CD4-positive, alpha-beta memory T cell (primary cell): Measurements from ENCODE around the gene FLAD1. TPM values are rescaled to one million over a fixed set of nuclear protein-coding genes. Genes with fewer than 3 reads are reported as not detected.
A peak's percentile ranks its signal among the peaks of the same experiment; 100 is the strongest.

Source experiments
- CTCF ChIA-PET: fragments of 350-600 bp; sonication (Branson Sonifier 250); formaldehyde crosslinking; loops from one replicate; lab custom pipeline; 2021; ENCODE audit warnings: inconsistent platforms; ENCODE audit not compliant: partially characterized antibody; lab: Charles Lee
- POLR2A ChIA-PET: fragments of 350-600 bp; sonication (Branson Sonifier 250); formaldehyde crosslinking; loops from one replicate; lab custom pipeline; 2021; ENCODE audit not compliant: partially characterized antibody; lab: Charles Lee
- DNase-seq, 5 donors: peaks; one replicate each; pipeline versions ENCODE4 v3.0.0 to v3.0.0-alpha.2; 2020 to 2022; ENCODE audit warnings: mixed read lengths in 1 of 5
- H3K27ac ChIP-seq: one replicate; pipeline ENCODE4 v1.7.0; 2013; ENCODE audit warnings: low read depth, low read length
- H3K27me3 ChIP-seq: 2 replicates; pipeline ENCODE4 v1.7.0; 2013; ENCODE audit warnings: mild to moderate bottlenecking, low read length, moderate library complexity; ENCODE audit not compliant: insufficient read depth
- H3K36me3 ChIP-seq: 2 replicates; pipeline ENCODE4 v1.7.0; 2013; ENCODE audit warnings: mild to moderate bottlenecking, low read length, moderate library complexity; ENCODE audit not compliant: insufficient read depth
- H3K4me1 ChIP-seq: 2 replicates; pipeline ENCODE4 v1.7.0; 2013; ENCODE audit warnings: mild to moderate bottlenecking, low read length, moderate library complexity; ENCODE audit not compliant: insufficient read depth
- H3K4me3 ChIP-seq, 2 donors: one replicate each; pipeline ENCODE4 v1.7.0; 2013; ENCODE audit warnings: low read length in 2 of 2, mild to moderate bottlenecking in 1 of 2
- H3K9me3 ChIP-seq, 2 donors: one replicate each; pipeline ENCODE4 v1.7.0; 2013; ENCODE audit warnings: low read length in 2 of 2, control low read depth in 1 of 2; ENCODE audit not compliant: control insufficient read depth in 1 of 2
- H3K27ac Mint-ChIP-seq, 7 donors: one replicate each; pipeline ENCODE4 v1.8.0; 2020 to 2021; ENCODE audit warnings: mixed read lengths in 7 of 7, mild to moderate bottlenecking in 6 of 7, inconsistent platforms in 3 of 7, moderate library complexity in 3 of 7
- H3K27me3 Mint-ChIP-seq, 2 donors: one replicate each; pipeline ENCODE4 v1.8.0; 2020 to 2021; ENCODE audit warnings: mixed read lengths in 2 of 2
- H3K36me3 Mint-ChIP-seq, 2 donors: one replicate each; pipeline ENCODE4 v1.8.0; 2020 to 2021; ENCODE audit warnings: mixed read lengths in 2 of 2, inconsistent platforms in 1 of 2, mild to moderate bottlenecking in 1 of 2
- H3K4me1 Mint-ChIP-seq, 4 donors: one replicate each; pipeline ENCODE4 v1.8.0; 2020 to 2021; ENCODE audit warnings: mixed read lengths in 4 of 4, mild to moderate bottlenecking in 1 of 4
- H3K4me3 Mint-ChIP-seq, 8 donors: one replicate each; pipeline ENCODE4 v1.8.0; 2020 to 2021; ENCODE audit warnings: mixed read lengths in 8 of 8, mild to moderate bottlenecking in 7 of 8, moderate library complexity in 6 of 8, inconsistent platforms in 3 of 8
- H3K9me3 Mint-ChIP-seq, 8 donors: one replicate each; pipeline ENCODE4 v1.8.0; 2020 to 2021; ENCODE audit warnings: mixed read lengths in 8 of 8, mild to moderate bottlenecking in 5 of 8, inconsistent platforms in 3 of 8, moderate library complexity in 1 of 8
- intact Hi-C: fragments of 100-400 bp; cut with micrococcal nuclease; formaldehyde crosslinking; loops from one replicate; pipeline ENCODE4 v1.15.1; 2023
- polyA plus RNA-seq, 2 donors: library from polyadenylated mRNA; unstranded; fragments of 300-500 nt; fragmentation: Illumina TruSeq; gene quantifications; one replicate each; pipeline ENCODE4 v1.2.3, GENCODE V29; 2021
- total RNA-seq, 2 experiments: library from RNA; stranded (reverse); gene quantifications; one replicate each; pipeline ENCODE4 v1.2.3, GENCODE V29; 2021

FLAD1 gene
- total and polyA plus RNA-seq, 4 experiments from 2014 or later = 48.9 to 75.9 (median 54.5) TPM

DNA sequence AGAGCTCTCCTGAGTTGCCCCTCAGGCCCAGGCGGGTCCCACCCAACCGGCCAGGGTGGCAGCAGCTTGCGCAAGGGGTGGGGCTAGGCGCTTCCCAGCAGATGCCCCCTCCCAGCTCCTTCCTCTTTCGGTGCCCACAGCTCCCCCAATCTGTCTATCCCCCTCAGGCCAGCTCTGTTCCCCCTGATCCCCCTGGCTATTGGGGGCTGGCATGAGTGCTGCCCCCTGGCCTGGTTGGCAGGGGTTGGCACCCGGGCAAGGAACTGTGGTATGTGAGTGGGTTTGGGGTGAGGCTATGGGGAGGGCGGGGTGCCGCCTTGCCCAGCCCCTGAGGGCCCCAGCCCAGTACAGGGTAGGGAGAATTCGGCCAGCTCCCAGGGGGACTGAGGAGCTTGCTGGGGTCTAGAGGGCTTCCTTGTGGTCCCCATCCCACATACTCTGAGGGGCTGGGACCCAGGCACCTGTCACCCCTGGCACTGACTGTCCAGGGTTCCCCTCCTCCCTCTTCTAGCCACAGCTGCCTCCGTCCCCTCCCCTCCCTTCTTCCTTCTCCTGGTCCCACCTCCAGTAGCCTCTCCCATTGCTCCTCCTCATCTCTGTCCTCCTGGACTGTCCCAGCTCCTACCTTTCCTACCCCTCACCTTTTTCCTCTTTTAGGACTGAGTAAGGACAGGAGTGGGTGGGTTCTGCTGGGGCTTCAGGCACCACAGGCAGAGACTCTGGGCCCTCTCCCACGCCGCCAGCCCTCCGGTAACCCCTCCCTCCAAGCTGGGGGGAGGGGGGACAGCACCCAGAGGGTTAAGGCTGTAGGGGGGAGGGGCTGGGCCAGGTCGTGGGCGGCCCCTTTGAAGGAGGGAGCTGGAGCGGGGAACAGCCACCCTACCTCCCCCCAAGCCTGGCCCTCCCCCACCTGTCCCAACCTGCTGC, 25.1 kb downstream of the FLAD1 start:
- peaks cover 41 to 96% (median 58%) of the 10 kb centered on the region in 4 donors for H3K4me1 Mint-ChIP-seq
- Histone ChIP-seq H3K36me3 (no peaks in the 10 kb centered on the region), H3K4me1 (peaks cover 86% of the 10 kb centered on the region), H3K4me3 (peak overlapping the region; percentile 76 to 85), H3K9me3 (no peaks in the 10 kb centered on the region), H3K27ac (peak overlapping the region; percentile 86), H3K27me3 (no peaks in the 10 kb centered on the region)
- intact Hi-C loops = no loop called here
- H3K4me3 Mint-ChIP-seq = peak overlapping the region; percentile 90 to 98 (median 96)
- H3K36me3 Mint-ChIP-seq = peaks cover 0 to 30% of the 10 kb centered on the region in 2 donors
- H3K9me3 Mint-ChIP-seq = peaks cover 0 to 3% (median 0%) of the 10 kb centered on the region in 8 donors
- peak in 2 of 5 donors; percentile 20 to 59 for DNase-seq
- CTCF ChIA-PET = interaction anchor here (0.9 to 18.7 kb wide), 6 partner anchors 9 to 448 kb away, joined by 3 to 381 read pairs (median 4); partner anchors contain the start of genes LENEP, PBXIP1 and ZBTB7B
- no peaks in the 10 kb centered on the region for H3K27me3 Mint-ChIP-seq
- POLR2A ChIA-PET = interaction anchor here (0.7 to 38.9 kb wide), 10 partner anchors 7 to 72 kb away, joined by 3 to 1543 read pairs (median 7); partner anchors contain the start of genes ADAM15, CKS1B, FLAD1 and LENEP
- peak overlapping the region; percentile 80 to 96 (median 93) for H3K27ac Mint-ChIP-seq

DNA sequence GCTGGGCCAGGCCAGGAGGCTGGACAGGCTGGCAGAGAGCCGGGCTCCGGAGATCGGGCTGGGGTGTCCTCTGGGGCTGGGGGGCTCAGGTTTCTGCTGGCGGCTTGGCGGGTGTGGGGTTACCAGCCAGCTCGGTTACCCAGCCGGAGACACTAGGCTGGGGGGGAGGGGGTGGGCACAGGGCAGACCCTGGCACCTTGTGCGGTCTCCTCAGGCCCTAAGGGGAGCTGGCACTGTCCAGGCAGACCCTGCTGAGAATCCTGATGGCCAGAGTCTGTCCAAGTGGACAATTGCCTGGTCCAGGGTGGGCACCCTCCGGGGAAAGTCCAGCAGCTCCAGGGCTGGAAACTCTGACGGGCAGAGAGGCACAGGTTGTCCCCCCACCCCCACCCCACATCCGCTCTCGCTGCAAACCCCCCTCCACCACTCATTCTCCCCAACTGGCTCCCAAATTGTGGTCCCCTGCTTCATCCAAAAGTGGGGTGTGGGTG, 26.1 kb downstream of the FLAD1 start:
- H3K27ac ChIP-seq = peak overlapping the region; percentile 86
- H3K4me1 Mint-ChIP-seq = peaks cover 48 to 97% (median 64%) of the 10 kb centered on the region in 4 donors
- CTCF ChIA-PET = interaction anchor here (0.9 to 18.7 kb wide), 2 partner anchors 10 to 449 kb away, joined by 3 to 381 read pairs; partner anchors contain the start of genes LENEP and ZBTB7B
- intact Hi-C loops = no loop called here
- H3K4me3 Mint-ChIP-seq = peak overlapping the region; percentile 90 to 98 (median 96)
- DNase-seq = peak in 2 of 5 donors; percentile 30 to 64
- peak overlapping the region; percentile 90 to 96 (median 94) for H3K27ac Mint-ChIP-seq
- no peaks in the 10 kb centered on the region for H3K27me3 Mint-ChIP-seq
- H3K4me1 ChIP-seq = peaks cover 91% of the 10 kb centered on the region
- POLR2A ChIA-PET = interaction anchor here (1.1 to 38.9 kb wide), 8 partner anchors 8 to 1042 kb away, joined by 3 to 1543 read pairs (median 14); partner anchors contain the start of genes CKS1B, FLAD1, LENEP and PBXIP1
- H3K9me3 Mint-ChIP-seq = peaks cover 0 to 3% (median 0%) of the 10 kb centered on the region in 8 donors
- H3K27me3 ChIP-seq = no peaks in the 10 kb centered on the region
- peaks cover 2 to 35% of the 10 kb centered on the region in 2 donors for H3K36me3 Mint-ChIP-seq
- H3K9me3 ChIP-seq = no peaks in the 10 kb centered on the region
- peak overlapping the region; percentile 76 to 85 for H3K4me3 ChIP-seq
- no peaks in the 10 kb centered on the region for H3K36me3 ChIP-seq

DNA sequence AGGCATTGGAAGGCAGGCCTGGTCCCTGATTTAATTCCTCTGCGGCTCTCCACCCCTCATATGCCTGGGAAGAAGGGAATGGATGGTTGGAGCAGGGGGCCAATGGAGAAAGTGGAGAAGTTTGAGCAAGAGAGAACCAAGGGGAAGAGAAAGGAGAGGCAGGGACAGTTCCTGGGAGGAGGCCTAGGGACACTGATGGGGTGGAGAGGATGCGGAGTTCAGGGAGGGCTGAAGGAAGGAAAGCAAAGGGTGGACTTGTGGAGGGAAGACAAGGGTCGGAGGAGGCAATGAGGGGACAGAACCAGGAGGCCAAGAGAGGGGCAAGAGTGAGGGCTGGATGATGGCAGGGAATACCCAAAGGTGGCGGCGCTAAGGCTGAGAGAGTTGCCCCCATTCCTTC, 26.6 kb downstream of the FLAD1 start:
- H3K27ac ChIP-seq = peak overlapping the region; percentile 86
- no peaks in the 10 kb centered on the region for H3K9me3 ChIP-seq
- Mint-ChIP-seq H3K36me3 (peaks cover 4 to 30% of the 10 kb centered on the region in 2 donors), H3K4me1 (peaks cover 45 to 97% (median 63%) of the 10 kb centered on the region in 4 donors), H3K4me3 (peak overlapping the region; percentile 90 to 98 (median 96)), H3K27me3 (no peaks in the 10 kb centered on the region), H3K27ac (peak overlapping the region; percentile 90 to 96 (median 93)), H3K9me3 (peaks cover 0 to 3% (median 0%) of the 10 kb centered on the region in 8 donors)
- intact Hi-C loops = loop anchor here (1.0 kb wide), 1 partner anchor 7 kb away; the partner anchor contains the start of gene ZBTB7B
- ChIA-PET CTCF (interaction anchor here (18.7 kb wide), 1 partner anchor 11 kb away, joined by 381 read pairs; the partner anchor contains the start of genes LENEP and ZBTB7B), POLR2A (interaction anchor here (0.6 to 38.9 kb wide), 9 partner anchors 7 to 1043 kb away, joined by 3 to 1543 read pairs (median 4); partner anchors contain the start of genes CKS1B, FLAD1, KRTCAP2 and LENEP)
- no peaks in the 10 kb centered on the region for H3K36me3 ChIP-seq
- peaks cover 91% of the 10 kb centered on the region for H3K4me1 ChIP-seq
- H3K4me3 ChIP-seq = peak overlapping the region; percentile 76 to 85
- DNase-seq = peak in 1 of 5 donors; percentile 32
- H3K27me3 ChIP-seq = no peaks in the 10 kb centered on the region

DNA sequence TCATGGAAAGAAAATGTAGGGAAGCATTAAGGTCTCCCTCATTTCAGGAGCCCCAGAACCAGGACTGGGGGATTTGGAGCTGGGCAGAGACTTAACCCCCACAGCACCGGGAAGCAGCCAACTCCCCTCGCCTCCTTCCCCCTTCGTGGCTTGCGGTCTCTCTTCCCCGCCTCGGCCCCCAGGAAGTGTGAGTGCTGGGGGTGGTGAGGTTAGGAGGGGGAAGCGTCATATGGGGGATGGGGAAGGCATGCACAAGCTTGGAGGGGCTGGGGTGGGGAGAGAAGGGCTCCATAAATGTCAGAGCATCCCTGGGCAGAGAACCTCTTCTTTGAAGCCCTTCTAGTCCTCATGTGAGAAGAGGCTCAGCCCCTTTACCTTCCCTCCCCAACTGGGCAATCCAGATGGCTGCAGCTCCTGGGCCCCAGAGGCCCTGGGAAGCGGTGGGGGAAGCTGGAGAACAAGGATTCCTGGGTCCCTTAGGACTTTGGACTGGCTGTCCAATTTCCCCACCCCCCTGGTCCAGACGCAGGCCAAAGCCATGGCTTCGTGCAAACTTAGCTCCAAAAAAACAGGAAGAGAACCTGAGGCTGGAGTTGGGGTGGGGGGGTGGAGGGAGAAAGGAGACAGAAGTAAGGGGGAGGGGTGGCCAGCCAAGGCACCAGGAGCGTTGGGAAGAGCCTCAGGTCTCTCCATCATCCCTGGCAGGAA, 27.2 kb downstream of the FLAD1 start:
- Histone ChIP-seq H3K4me3 (peak overlapping the region; percentile 76 to 85), H3K36me3 (no peaks in the 10 kb centered on the region), H3K9me3 (no peaks in the 10 kb centered on the region), H3K4me1 (peaks cover 91% of the 10 kb centered on the region), H3K27me3 (no peaks in the 10 kb centered on the region), H3K27ac (peak overlapping the region; percentile 86)
- no peaks in the 10 kb centered on the region for H3K27me3 Mint-ChIP-seq
- peaks cover 42 to 93% (median 62%) of the 10 kb centered on the region in 4 donors for H3K4me1 Mint-ChIP-seq
- H3K4me3 Mint-ChIP-seq = peak overlapping the region; percentile 90 to 98 (median 96)
- intact Hi-C loops = loop anchor here (1.0 kb wide), 1 partner anchor 8 kb away; the partner anchor contains the start of gene ZBTB7B
- ChIA-PET POLR2A (interaction anchor here (0.6 to 38.9 kb wide), 8 partner anchors 9 to 1043 kb away, joined by 3 to 1543 read pairs (median 3); partner anchors contain the start of genes CKS1B, FLAD1, KRTCAP2 and LENEP), CTCF (interaction anchor here (1.0 to 18.7 kb wide), 5 partner anchors 10 to 74 kb away, joined by 3 to 381 read pairs (median 3); partner anchors contain the start of genes LENEP, PBXIP1, PMVK and ZBTB7B)
- peaks cover 0 to 3% (median 0%) of the 10 kb centered on the region in 8 donors for H3K9me3 Mint-ChIP-seq
- H3K27ac Mint-ChIP-seq = peak overlapping the region; percentile 90 to 96 (median 93)
- peaks cover 4 to 31% of the 10 kb centered on the region in 2 donors for H3K36me3 Mint-ChIP-seq
- DNase-seq = peak in 2 of 5 donors; percentile 56 to 57

DNA sequence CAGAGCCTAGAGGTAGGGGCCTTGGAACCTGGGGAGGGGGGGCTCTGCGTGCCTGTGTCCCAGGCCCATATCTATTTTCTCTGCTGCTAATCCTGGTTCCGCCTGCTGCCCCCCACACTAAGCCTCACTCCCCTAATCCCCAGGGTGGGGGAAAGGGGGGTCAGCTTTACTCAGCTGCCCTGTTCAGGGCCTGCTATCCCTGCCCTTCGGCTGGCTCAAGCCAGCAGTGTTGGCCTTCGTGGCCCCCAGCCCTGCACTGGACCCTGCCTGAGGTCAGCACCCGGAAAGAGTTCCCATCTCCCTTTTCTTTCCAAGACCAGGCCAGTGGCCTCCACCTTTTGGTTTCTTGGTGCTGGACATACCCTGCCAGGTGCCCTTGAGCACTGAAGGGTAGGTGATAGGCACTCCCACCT, 27.9 kb downstream of the FLAD1 start:
- peak overlapping the region; percentile 90 to 98 (median 96) for H3K4me3 Mint-ChIP-seq
- POLR2A ChIA-PET = interaction anchor here (0.6 to 38.9 kb wide), 6 partner anchors 10 to 557 kb away, joined by 3 to 1543 read pairs (median 4); partner anchors contain the start of genes CKS1B, FLAD1, KRTCAP2 and PBXIP1

More for the DNA sequence above, 27.9 kb downstream of the FLAD1 start:
- H3K4me1 Mint-ChIP-seq = peaks cover 42 to 93% (median 62%) of the 10 kb centered on the region in 4 donors
- Histone ChIP-seq H3K27ac (peak overlapping the region; percentile 86), H3K9me3 (no peaks in the 10 kb centered on the region), H3K36me3 (no peaks in the 10 kb centered on the region), H3K4me1 (peaks cover 91% of the 10 kb centered on the region), H3K27me3 (no peaks in the 10 kb centered on the region), H3K4me3 (peak overlapping the region; percentile 76 to 85)
- peaks cover 8 to 36% of the 10 kb centered on the region in 2 donors for H3K36me3 Mint-ChIP-seq
- peaks cover 0 to 3% (median 0%) of the 10 kb centered on the region in 8 donors for H3K9me3 Mint-ChIP-seq
- H3K27ac Mint-ChIP-seq = peak overlapping the region; percentile 15 to 96 (median 86)
- H3K27me3 Mint-ChIP-seq = no peaks in the 10 kb centered on the region
- no peak for DNase-seq
- CTCF ChIA-PET = interaction anchor here (1.0 to 18.7 kb wide), 5 partner anchors 9 to 74 kb away, joined by 3 to 381 read pairs (median 3); partner anchors contain the start of genes LENEP, PBXIP1, PMVK and ZBTB7B
- intact Hi-C loops = no loop called here
